ENCODE measurements around the gene MRPL41. TPM values are rescaled to one million over a fixed set of nuclear protein-coding genes. Genes with fewer than 3 reads are reported as not detected.

The MRPL41 gene
- total and polyA plus RNA-seq, 2 of the 13 experiments (the other 11 are each of a cell fraction or from before 2014, with no cell fraction given) = 20.9 to 54.0 TPM

- TF ChIP-seq ZSCAN29 (CRISPR knock-in tag; conservative IDR thresholded peaks at IDR 0.05) = no peak
- no peak for TF ChIP-seq ZNF598 (CRISPR knock-in tag; IDR thresholded peaks at IDR 0.05; ENCODE audit: borderline replicate concordance)
- no peak for TF ChIP-seq SSRP1 (CRISPR knock-in tag; IDR thresholded peaks at IDR 0.05)
- TF ChIP-seq ZNF570 (CRISPR knock-in tag; IDR thresholded peaks at IDR 0.05; ENCODE audit: borderline replicate concordance) = no peak
- peak; percentile 64; the same call in 1 of the 2 replicates for TF ChIP-seq MYPOP (CRISPR knock-in tag; IDR thresholded peaks at IDR 0.05)
- peak; percentile 67; the same call in 1 of the 2 replicates for TF ChIP-seq HMGXB3 (CRISPR knock-in tag; IDR thresholded peaks at IDR 0.05; ENCODE audit: borderline replicate concordance)
- no peak for TF ChIP-seq KDM4B (CRISPR knock-in tag; IDR thresholded peaks at IDR 0.05)
- TF ChIP-seq RFXANK (CRISPR knock-in tag; IDR thresholded peaks at IDR 0.05) = no peak
- TF ChIP-seq ZBTB43 (CRISPR knock-in tag; conservative IDR thresholded peaks at IDR 0.05) = no peak
- no peak for TF ChIP-seq STAT5B (CRISPR knock-in tag; IDR thresholded peaks at IDR 0.05)
- no peak for TF ChIP-seq CHD4 (IDR thresholded peaks at IDR 0.05; ENCODE audit: borderline replicate concordance, low read length)
- TF ChIP-seq ZNF136 (CRISPR knock-in tag; IDR thresholded peaks at IDR 0.05; ENCODE audit: low read depth) = 0 out of 2 replicates have a peak, but pooled peaks have one; percentile 63
- TF ChIP-seq ZNF713 (CRISPR knock-in tag; IDR thresholded peaks at IDR 0.05) = no peak
- TF ChIP-seq SP4 (CRISPR knock-in tag; IDR thresholded peaks at IDR 0.05) = no peak
- no peak for TF ChIP-seq MTF1 (CRISPR knock-in tag; IDR thresholded peaks at IDR 0.05)
- TF ChIP-seq ZNF124 (CRISPR knock-in tag; IDR thresholded peaks at IDR 0.05) = no peak
- TF ChIP-seq GLMP (CRISPR knock-in tag; IDR thresholded peaks at IDR 0.05; ENCODE audit: borderline replicate concordance) = no peak
- TF ChIP-seq MTA3 (CRISPR knock-in tag; IDR thresholded peaks at IDR 0.05) = no peak
- TF ChIP-seq SRSF9 (IDR thresholded peaks at IDR 0.05; ENCODE audit: borderline replicate concordance, insufficient read depth, low read depth, low read length, poor library complexity, severe bottlenecking) = no peak
- TF ChIP-seq ZSCAN12 (CRISPR knock-in tag; IDR thresholded peaks at IDR 0.05) = no peak
- no peak; the same call in 1 of the 2 replicates for TF ChIP-seq CENPT (CRISPR knock-in tag; IDR thresholded peaks at IDR 0.05; ENCODE audit: low read depth)
These were observed 516 bp downstream of the MRPL41 start (continued) for GRCh38 chr9:137552022-137552768.

Data from HepG2 (cell line).